Gastroesophageal sphincter (tissue), 3 donors: ENCODE data around the gene DAND5.

Source experiments
- CTCF ChIP-seq, 4 experiments: fragments of 200-600 bp in 2 of 4; fragments of 450-650 bp in 2 of 4; sonication (generic) in 1 of 4; IDR thresholded peaks; one replicate each; pipeline ENCODE4 v1.5.1; 2017 to 2019; ENCODE audit warnings: antibody characterized with exemption in 4 of 4, mild to moderate bottlenecking in 2 of 4, moderate library complexity in 2 of 4
- EP300 ChIP-seq: sonication (generic); formaldehyde crosslinking; IDR thresholded peaks from one replicate; pipeline ENCODE4 v1.6.1; 2017; ENCODE audit warnings: antibody characterized with exemption, mild to moderate bottlenecking
- POLR2A ChIP-seq, 2 donors: fragments of 450-650 bp; IDR thresholded peaks; one replicate each; pipeline ENCODE4 v1.6.1; 2017; ENCODE audit warnings: antibody characterized with exemption in 2 of 2, mild to moderate bottlenecking in 2 of 2, moderate library complexity in 1 of 2
- POLR2AphosphoS5 ChIP-seq: sonication (generic); formaldehyde crosslinking; IDR thresholded peaks from one replicate; pipeline ENCODE4 v1.6.1; 2017; ENCODE audit warnings: antibody characterized with exemption

GRCh38 chr19:12992729-12993128 is 23.4 kb downstream of the DAND5 start:
- TF ChIP-seq CTCF (IDR thresholded peaks at IDR 0.05) (no peak), POLR2AphosphoS5 (no peak), POLR2A (IDR thresholded peaks at IDR 0.05) (no peak), EP300 (no peak)
